ENCODE data around the gene PDE1C.

Gene PDE1C

DNA sequence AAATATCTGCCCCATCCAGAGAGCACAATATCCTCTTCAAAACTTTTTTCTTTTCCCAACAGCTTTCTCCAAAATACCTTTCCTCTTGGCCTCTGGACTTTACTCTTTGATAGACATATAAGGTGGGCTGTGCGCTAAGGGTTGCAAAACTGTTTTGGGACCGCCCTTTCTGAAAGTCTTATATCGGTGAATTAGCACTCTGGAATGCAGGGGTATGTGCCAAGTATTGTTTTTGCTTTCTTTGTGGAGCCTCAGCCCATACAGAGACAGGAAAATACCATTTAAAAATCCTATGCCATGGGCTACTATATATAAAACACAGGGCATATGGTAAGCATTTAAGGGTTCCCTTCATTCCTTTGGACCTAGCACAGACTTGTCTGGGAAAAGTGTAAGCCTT lies 345.5 kb downstream of the PDE1C start:
- no peak overlapping the region for H2AFZ ChIP-seq (ENCODE audit: low read length)
- H3K4me1 ChIP-seq (ENCODE audit: insufficient read depth, low read length, poor library complexity, severe bottlenecking), result no peaks in the 10 kb centered on the region
- H3K79me2 ChIP-seq (ENCODE audit: insufficient read depth, low read length), result no peaks in the 10 kb centered on the region
- H3K4me3 ChIP-seq (ENCODE audit: low read length, poor library complexity, severe bottlenecking), result no peak overlapping the region
- no peak for TF ChIP-seq EZH2phosphoT487 (IDR thresholded peaks at IDR 0.05; ENCODE audit: borderline replicate concordance)
- TF ChIP-seq CTCF (conservative IDR thresholded peaks at IDR 0.05; ENCODE audit: low read length), result no peak
- H3K9me2 ChIP-seq (replicated peaks; ENCODE audit: low read depth, low read length), result no peaks in the 10 kb centered on the region
- no peak overlapping the region for H3K4me2 ChIP-seq (ENCODE audit: low read depth, low read length, poor library complexity, severe bottlenecking)
- no peaks in the 10 kb centered on the region for H4K20me1 ChIP-seq (ENCODE audit: insufficient read depth, low read length, poor library complexity, severe bottlenecking)
- H3K9ac ChIP-seq (ENCODE audit: low read depth, low read length, poor library complexity, severe bottlenecking), result no peak overlapping the region
- no peaks in the 10 kb centered on the region for H3K27me3 ChIP-seq (ENCODE audit: insufficient read depth, low read length, poor library complexity, severe bottlenecking)
- H3K36me3 ChIP-seq (ENCODE audit: insufficient read depth, low read length), result no peaks in the 10 kb centered on the region
- no peaks in the 10 kb centered on the region for H3K9me3 ChIP-seq (ENCODE audit: insufficient read depth, low read depth, low read length)
- H3F3A ChIP-seq (ENCODE audit: low read depth), result no peaks in the 10 kb centered on the region

DNA sequence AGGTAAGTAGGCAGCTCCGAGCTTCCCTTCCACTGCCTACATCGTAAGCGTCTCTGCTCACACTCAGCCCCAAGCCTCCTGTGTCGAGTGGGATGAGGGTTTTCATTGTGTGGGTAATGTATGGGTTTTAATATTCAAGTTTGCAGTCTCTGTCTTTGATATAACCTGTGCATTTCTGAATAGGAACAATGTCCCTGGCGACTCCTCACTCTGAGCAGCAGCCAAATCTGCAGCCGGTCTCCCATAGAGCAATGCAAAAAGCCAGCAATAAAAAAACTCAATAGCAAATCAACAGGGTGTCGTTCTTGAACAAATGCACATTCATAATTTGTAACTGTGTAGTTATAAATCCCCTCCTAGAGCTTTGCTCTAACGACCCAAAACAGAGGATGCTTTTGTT lies 349.8 kb downstream of the PDE1C start:
- Histone ChIP-seq H3K9me2 (replicated peaks; ENCODE audit: low read depth, low read length) (no peaks in the 10 kb centered on the region), H4K20me1 (ENCODE audit: insufficient read depth, low read length, poor library complexity, severe bottlenecking) (no peaks in the 10 kb centered on the region), H3K4me3 (ENCODE audit: low read length, poor library complexity, severe bottlenecking) (no peak overlapping the region), H2AFZ (ENCODE audit: low read length) (no peak overlapping the region), H3K9me3 (ENCODE audit: insufficient read depth, low read depth, low read length) (no peaks in the 10 kb centered on the region), H3K4me2 (ENCODE audit: low read depth, low read length, poor library complexity, severe bottlenecking) (no peak overlapping the region), H3F3A (ENCODE audit: low read depth) (no peaks in the 10 kb centered on the region), H3K9ac (ENCODE audit: low read depth, low read length, poor library complexity, severe bottlenecking) (no peak overlapping the region), H3K4me1 (ENCODE audit: insufficient read depth, low read length, poor library complexity, severe bottlenecking) (no peaks in the 10 kb centered on the region), H3K27me3 (ENCODE audit: insufficient read depth, low read length, poor library complexity, severe bottlenecking) (no peaks in the 10 kb centered on the region), H3K36me3 (ENCODE audit: insufficient read depth, low read length) (no peaks in the 10 kb centered on the region), H3K79me2 (ENCODE audit: insufficient read depth, low read length) (no peaks in the 10 kb centered on the region)
- TF ChIP-seq EZH2phosphoT487 (IDR thresholded peaks at IDR 0.05; ENCODE audit: borderline replicate concordance) (no peak), CTCF (conservative IDR thresholded peaks at IDR 0.05; ENCODE audit: low read length) (no peak)

DNA sequence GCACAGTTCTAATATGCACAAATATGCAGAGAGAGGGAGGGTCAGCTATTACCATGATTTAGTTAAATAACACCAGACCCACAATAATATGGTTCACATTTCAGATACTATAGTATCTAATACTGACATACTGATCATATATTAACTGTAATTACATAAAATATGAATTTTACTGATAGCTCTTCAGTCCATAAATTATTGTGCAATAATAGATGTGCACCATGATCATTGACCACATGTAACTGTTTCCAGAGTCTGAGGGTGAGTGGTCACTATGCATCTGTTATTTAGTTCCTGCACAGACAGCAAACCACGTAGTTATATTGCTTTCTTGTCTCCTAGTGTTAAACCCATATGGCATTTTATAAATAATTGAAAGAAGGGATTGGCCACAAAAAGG lies 353.9 kb downstream of the PDE1C start:
- Histone ChIP-seq H3K27me3 (ENCODE audit: insufficient read depth, low read length, poor library complexity, severe bottlenecking) (no peaks in the 10 kb centered on the region), H2AFZ (ENCODE audit: low read length) (no peak overlapping the region), H3K9me2 (replicated peaks; ENCODE audit: low read depth, low read length) (no peaks in the 10 kb centered on the region), H3K9ac (ENCODE audit: low read depth, low read length, poor library complexity, severe bottlenecking) (no peak overlapping the region), H3F3A (ENCODE audit: low read depth) (no peaks in the 10 kb centered on the region), H3K4me2 (ENCODE audit: low read depth, low read length, poor library complexity, severe bottlenecking) (no peak overlapping the region), H3K9me3 (ENCODE audit: insufficient read depth, low read depth, low read length) (no peaks in the 10 kb centered on the region), H3K4me1 (ENCODE audit: insufficient read depth, low read length, poor library complexity, severe bottlenecking) (no peaks in the 10 kb centered on the region), H3K4me3 (ENCODE audit: low read length, poor library complexity, severe bottlenecking) (no peak overlapping the region), H3K36me3 (ENCODE audit: insufficient read depth, low read length) (no peaks in the 10 kb centered on the region), H4K20me1 (ENCODE audit: insufficient read depth, low read length, poor library complexity, severe bottlenecking) (no peaks in the 10 kb centered on the region), H3K79me2 (ENCODE audit: insufficient read depth, low read length) (no peaks in the 10 kb centered on the region)
- TF ChIP-seq EZH2phosphoT487 (IDR thresholded peaks at IDR 0.05; ENCODE audit: borderline replicate concordance) (no peak), CTCF (conservative IDR thresholded peaks at IDR 0.05; ENCODE audit: low read length) (no peak)
